ENCODE results near the gene GPR42.

GRCh38 chr19:35403116-35403760 lies 32.4 kb downstream of the GPR42 start:
- TF ChIP-seq, protein P1, sequence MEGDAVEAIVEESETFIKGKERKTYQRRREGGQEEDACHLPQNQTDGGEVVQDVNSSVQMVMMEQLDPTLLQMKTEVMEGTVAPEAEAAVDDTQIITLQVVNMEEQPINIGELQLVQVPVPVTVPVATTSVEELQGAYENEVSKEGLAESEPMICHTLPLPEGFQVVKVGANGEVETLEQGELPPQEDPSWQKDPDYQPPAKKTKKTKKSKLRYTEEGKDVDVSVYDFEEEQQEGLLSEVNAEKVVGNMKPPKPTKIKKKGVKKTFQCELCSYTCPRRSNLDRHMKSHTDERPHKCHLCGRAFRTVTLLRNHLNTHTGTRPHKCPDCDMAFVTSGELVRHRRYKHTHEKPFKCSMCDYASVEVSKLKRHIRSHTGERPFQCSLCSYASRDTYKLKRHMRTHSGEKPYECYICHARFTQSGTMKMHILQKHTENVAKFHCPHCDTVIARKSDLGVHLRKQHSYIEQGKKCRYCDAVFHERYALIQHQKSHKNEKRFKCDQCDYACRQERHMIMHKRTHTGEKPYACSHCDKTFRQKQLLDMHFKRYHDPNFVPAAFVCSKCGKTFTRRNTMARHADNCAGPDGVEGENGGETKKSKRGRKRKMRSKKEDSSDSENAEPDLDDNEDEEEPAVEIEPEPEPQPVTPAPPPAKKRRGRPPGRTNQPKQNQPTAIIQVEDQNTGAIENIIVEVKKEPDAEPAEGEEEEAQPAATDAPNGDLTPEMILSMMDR (IDR thresholded peaks at IDR 0.05), result no peak
- TF ChIP-seq POLR2A (IDR thresholded peaks at IDR 0.05), result no peak
